HG03378 (cell line): ENCODE data around the gene TRIP10.
"Not testable (repeated sequence)": the region's sequence is repeated elsewhere in the genome, so short reads cannot be mapped to it uniquely, and the experiment has no call there.

Experiments
- ATAC-seq: cut with Tn5 transposase; IDR thresholded peaks from one replicate; pipeline ENCODE4 v1.9.1; 2021; ENCODE audit warnings: mild to moderate bottlenecking, moderate library complexity; ENCODE audit not compliant: unreplicated experiment

TRIP10 gene

GRCh38 chr19:6767081-6767356 lies 27.5 kb downstream of the TRIP10 start:
- peak; percentile 20 for ATAC-seq

- peak; percentile 58 for ATAC-seq
These were observed 28.1 kb downstream of the TRIP10 start, which contains the start of gene SH2D3A for GRCh38 chr19:6767357-6768235. TSS of gene SH2D3A (minus strand) at chr19:6767435. CDS start at chr19:6763748, 3,687 bp downstream.

- ATAC-seq = no peak
These were observed 28.8 kb downstream of the TRIP10 start for GRCh38 chr19:6768236-6768785.

DNA sequence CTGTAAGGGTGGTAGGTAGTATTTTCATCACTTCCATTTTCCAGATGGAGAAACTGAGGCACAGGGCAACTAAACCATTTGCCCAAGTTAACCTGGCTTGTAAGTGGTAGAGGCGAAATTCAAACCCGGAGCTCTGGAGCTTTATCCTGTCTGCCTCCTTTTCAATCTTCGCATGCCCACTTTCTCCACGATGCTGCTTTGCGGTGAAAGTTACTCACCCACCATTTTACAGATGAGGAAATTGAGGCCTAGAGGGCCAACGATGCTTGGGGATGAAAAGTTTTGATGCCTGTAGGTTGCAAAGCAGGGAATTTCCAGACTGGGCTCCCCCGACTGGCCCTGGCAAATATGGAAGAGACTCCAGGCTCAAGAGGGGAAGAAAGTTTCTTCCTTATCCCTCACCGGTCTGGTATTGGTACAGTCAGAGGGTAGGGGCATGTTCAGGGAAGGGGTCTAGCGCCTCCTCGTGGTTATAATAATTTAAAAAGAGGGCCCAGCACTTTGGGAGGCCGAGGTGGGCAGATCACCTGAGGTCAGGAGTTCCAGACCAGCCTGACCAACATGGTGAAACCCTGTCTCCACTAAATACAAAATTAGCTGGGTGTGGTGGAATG lies 29.6 kb downstream of the TRIP10 start:
- no peak for ATAC-seq

- ATAC-seq = not testable (repeated sequence)
These were observed 32.2 kb downstream of the TRIP10 start for GRCh38 chr19:6771648-6772027.

- ATAC-seq = peak; percentile 26
These were observed 32.8 kb downstream of the TRIP10 start, which contains the start of gene VAV1 for GRCh38 chr19:6772028-6772865. TSS of gene VAV1 (plus strand) at chr19:6772708. CDS start at chr19:6772808, 100 bp downstream.

DNA sequence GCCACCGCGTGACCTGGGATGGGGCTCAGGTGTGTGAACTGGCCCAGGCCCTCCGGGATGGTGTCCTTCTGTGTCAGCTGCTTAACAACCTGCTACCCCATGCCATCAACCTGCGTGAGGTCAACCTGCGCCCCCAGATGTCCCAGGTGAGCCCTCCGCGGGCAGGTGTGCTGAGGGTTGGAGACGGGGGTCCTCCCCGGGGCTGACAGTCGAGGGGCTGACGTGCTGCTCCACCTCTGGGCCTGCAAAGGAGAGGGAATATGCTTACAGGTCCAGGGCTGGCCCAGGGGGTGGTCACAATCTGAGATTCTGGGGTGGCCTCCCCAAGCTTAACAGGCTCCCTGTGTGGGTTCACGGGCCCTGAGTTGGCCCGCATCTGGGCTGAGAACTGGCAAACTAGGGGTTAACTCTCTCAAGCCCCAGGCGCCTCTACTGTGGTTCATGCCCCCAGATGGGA lies 33.4 kb downstream of the TRIP10 start:
- peak; percentile 5 for ATAC-seq

- ATAC-seq = peak; percentile 27
These were observed 33.9 kb downstream of the TRIP10 start for GRCh38 chr19:6773323-6773931.

DNA sequence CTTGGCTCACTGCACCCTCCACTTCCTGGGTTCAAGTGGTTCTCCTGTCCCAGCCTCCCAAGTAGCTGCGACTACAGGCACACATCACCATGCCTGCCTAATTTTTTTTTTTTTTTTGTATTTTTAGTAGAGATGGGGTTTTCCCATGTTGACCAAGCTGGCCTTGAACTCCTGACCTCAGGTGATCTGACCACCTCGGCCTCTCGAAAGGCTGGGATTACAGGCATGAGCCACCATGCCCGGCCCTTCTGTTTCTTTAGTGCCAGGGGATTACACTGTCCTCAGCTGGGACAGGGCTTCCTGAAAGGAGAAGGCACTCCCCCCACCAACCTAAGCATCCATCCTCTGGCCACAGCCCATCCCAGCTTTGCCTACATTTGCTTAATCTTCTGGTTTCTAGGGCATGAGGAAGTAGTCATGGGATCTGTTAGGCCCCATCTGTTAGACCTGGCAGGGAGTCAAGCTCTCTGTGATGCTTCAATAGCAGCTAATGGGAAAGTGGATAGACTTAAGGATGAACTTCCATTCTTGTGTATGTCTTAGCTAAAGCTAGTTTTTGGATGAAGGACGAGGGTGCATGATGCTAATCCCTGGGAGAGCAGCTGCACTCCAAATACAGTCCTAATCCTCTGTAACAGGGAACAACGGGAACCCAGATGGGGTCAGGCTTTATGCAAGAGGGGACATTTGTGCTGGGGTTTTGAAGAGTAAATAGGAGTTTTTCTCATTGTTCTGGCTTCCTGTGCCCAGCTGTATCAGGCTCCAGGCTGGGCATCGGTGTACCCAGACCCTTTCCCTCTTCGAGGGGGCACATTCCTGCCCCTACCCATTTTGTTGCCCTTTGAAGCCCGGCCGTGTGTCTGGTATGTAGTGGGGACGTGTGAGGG lies 35.6 kb downstream of the TRIP10 start:
- ATAC-seq = no peak

- ATAC-seq = not testable (repeated sequence)
These were observed 36.6 kb downstream of the TRIP10 start for GRCh38 chr19:6776045-6776444.

GRCh38 chr19:6776999-6777398 lies 37.5 kb downstream of the TRIP10 start:
- no peak for ATAC-seq

DNA sequence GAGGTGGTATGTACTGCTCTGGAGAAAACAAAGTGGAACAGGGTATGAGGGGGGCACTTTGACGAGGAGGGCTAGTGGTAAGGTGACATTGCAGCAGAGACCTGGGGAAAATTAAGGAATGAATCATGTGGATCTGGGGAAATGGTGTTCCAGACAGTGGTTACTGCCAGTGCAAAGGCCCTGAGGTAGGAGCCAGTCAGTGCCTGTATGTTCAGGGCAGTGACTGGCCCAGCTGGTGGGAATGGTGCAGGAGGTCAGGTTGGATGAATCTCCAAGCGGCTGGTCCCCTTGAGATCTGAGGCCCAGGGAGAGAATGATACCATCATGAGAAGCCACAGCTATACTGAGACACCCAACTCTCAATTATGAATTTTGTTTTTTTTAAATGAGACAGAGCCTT lies 38.0 kb downstream of the TRIP10 start:
- no peak for ATAC-seq

GRCh38 chr19:6778386-6778785 lies 38.9 kb downstream of the TRIP10 start:
- ATAC-seq = no peak

- ATAC-seq = no peak
These were observed 39.7 kb downstream of the TRIP10 start for GRCh38 chr19:6779206-6779605.

DNA sequence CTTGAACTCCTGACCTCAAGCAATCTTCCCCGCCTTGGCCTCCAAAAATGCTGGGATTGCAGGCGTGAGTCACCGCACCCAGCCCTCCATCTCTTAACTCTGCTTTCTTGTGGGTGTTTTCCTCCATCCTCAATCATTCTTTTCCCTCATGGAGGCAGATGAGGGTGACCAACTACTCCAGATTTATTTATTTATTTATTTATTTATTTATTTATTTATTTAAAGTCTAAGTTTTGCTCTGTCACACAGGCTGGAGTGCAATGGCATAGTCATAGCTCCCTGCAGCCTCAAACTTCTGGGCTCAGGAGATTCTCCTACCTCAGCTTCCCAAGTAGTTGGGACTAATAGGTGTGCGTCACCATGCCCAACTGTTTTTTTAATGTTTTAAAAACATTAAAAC lies 47.9 kb downstream of the TRIP10 start:
- no peak for ATAC-seq

DNA sequence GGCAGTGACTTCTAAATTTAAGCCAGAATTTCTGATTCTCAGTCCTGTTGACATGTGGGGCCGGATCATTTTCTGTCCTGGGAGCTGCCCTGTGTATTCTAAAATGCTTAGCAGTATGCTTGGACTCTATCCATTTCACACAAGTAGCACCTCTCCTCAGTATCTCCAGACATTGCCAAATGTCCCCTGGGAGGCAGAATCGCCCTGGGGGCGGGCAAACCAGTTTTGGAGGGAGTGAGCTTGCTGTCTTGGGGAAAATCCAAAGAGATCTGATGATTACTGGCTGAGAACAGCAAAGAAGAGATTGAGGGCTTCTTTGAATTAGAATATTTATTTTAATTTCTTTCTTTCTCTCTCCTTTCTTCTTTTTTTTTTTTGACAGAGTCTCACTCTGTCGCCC lies 49.4 kb downstream of the TRIP10 start:
- no peak for ATAC-seq

GRCh38 chr19:6790194-6791128 lies 51.0 kb downstream of the TRIP10 start:
- no peak for ATAC-seq

DNA sequence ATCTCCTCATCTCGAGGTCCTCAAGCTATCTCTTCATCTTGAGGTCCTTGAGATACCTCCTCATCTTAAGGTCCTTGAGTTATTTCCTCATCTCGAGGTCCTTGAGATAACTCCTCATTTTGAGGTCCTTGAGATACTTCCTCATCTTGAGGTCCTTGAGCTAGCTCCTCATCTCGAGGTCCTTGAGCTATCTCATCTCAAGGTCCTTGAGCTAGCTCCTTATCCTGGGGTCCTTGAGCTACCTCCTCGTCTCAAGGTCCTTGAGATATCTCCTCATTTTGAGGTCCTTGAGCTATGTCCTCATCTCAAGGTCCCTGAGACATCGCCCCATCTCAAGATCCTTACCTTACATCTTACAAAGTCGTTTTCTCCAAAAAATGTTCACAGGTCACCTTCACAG lies 51.8 kb downstream of the TRIP10 start:
- ATAC-seq = no peak

GRCh38 chr19:6793411-6793810 lies 53.9 kb downstream of the TRIP10 start:
- no peak for ATAC-seq
